Measurements from ENCODE around the gene PPAN.

DNA sequence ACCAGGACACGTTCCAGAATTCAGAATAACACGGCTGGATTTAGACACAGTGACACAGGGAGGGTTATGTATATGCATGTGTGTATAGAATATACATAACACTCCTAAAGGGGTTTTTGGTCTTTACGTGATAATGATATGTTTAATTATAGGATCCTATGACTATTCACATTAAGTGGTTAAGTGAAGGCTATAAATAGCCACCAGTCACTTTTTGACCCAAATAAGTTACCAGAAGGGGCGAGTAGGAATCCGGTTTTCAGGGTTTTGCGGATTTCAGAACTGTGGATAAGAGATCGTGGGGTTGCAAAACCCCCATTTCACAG lies 10.6 kb upstream of the PPAN start:
- TF ChIP-seq POLR2AphosphoS5 (IDR thresholded peaks at IDR 0.05; ENCODE audit: low read depth, low read length) = no peak
- TF ChIP-seq, protein P1, sequence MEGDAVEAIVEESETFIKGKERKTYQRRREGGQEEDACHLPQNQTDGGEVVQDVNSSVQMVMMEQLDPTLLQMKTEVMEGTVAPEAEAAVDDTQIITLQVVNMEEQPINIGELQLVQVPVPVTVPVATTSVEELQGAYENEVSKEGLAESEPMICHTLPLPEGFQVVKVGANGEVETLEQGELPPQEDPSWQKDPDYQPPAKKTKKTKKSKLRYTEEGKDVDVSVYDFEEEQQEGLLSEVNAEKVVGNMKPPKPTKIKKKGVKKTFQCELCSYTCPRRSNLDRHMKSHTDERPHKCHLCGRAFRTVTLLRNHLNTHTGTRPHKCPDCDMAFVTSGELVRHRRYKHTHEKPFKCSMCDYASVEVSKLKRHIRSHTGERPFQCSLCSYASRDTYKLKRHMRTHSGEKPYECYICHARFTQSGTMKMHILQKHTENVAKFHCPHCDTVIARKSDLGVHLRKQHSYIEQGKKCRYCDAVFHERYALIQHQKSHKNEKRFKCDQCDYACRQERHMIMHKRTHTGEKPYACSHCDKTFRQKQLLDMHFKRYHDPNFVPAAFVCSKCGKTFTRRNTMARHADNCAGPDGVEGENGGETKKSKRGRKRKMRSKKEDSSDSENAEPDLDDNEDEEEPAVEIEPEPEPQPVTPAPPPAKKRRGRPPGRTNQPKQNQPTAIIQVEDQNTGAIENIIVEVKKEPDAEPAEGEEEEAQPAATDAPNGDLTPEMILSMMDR (IDR thresholded peaks at IDR 0.05) = no peak
